GM18511 (cell line): ENCODE results near the gene GRM1.

ENCODE experiments used
- ATAC-seq: cut with Tn5 transposase; IDR thresholded peaks from one replicate; pipeline ENCODE4 v1.9.1; 2021; ENCODE audit warnings: mild to moderate bottlenecking, moderate library complexity; ENCODE audit not compliant: unreplicated experiment

Gene GRM1

GRCh38 chr6:146361128-146361924, 332.5 kb downstream of the GRM1 start:
- no peak for ATAC-seq

- ATAC-seq = no peak
These were observed 335.2 kb downstream of the GRM1 start for GRCh38 chr6:146363838-146364607.

- no peak for ATAC-seq
These were observed 336.1 kb downstream of the GRM1 start for GRCh38 chr6:146364816-146365594.

GRCh38 chr6:146367061-146367460, 338.2 kb downstream of the GRM1 start:
- ATAC-seq = no peak

- ATAC-seq = no peak
These were observed 341.0 kb downstream of the GRM1 start for GRCh38 chr6:146369866-146370265.

- ATAC-seq = no peak
These were observed 352.6 kb downstream of the GRM1 start for GRCh38 chr6:146381486-146381885.

- no peak for ATAC-seq
These were observed 360.0 kb downstream of the GRM1 start for GRCh38 chr6:146388736-146389364.

GRCh38 chr6:146389740-146390139, 360.9 kb downstream of the GRM1 start:
- ATAC-seq = no peak

- no peak for ATAC-seq
These were observed 368.8 kb downstream of the GRM1 start for GRCh38 chr6:146397638-146398037.

GRCh38 chr6:146402476-146402875, 373.6 kb downstream of the GRM1 start:
- no peak for ATAC-seq

GRCh38 chr6:146408583-146408982, 379.7 kb downstream of the GRM1 start:
- ATAC-seq = no peak

- ATAC-seq = no peak
These were observed 382.2 kb downstream of the GRM1 start for GRCh38 chr6:146410851-146411595.

- ATAC-seq = no peak
These were observed 390.7 kb downstream of the GRM1 start for GRCh38 chr6:146419576-146419975.

GRCh38 chr6:146420255-146420654, 391.4 kb downstream of the GRM1 start:
- ATAC-seq = no peak

GRCh38 chr6:146422789-146423375, 394.0 kb downstream of the GRM1 start:
- ATAC-seq = no peak

GRCh38 chr6:146423452-146423851, 394.6 kb downstream of the GRM1 start:
- no peak for ATAC-seq

GRCh38 chr6:146426516-146426915, 397.7 kb downstream of the GRM1 start:
- ATAC-seq = no peak

GRCh38 chr6:146429831-146430230, 401.0 kb downstream of the GRM1 start:
- ATAC-seq = no peak

- ATAC-seq = no peak
These were observed 405.2 kb downstream of the GRM1 start for GRCh38 chr6:146433881-146434731.
